Measurements from ENCODE around the gene LRRN4.

DNA sequence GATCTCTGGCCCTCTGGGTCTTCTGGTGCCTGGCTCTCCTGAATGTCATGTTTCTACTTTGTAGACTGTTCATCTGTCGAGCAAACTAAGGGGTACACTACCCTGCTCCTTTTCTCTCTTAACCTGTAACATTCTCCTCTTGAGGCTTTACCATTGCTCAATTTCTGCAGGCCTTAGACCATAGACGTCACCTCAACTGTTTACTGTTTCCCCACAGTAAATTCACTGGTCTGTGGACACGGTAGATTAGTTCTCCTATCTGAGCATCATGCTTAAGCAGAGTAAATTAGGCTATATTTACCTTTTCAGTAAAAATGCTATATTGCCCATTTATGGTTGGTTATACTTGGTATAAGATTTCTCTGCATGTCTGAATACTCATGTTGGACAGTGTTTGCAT, 62.9 kb downstream of the LRRN4 start:
- TF ChIP-seq POLR2A (IDR thresholded peaks at IDR 0.05), result no peak
- TF ChIP-seq, protein P1, sequence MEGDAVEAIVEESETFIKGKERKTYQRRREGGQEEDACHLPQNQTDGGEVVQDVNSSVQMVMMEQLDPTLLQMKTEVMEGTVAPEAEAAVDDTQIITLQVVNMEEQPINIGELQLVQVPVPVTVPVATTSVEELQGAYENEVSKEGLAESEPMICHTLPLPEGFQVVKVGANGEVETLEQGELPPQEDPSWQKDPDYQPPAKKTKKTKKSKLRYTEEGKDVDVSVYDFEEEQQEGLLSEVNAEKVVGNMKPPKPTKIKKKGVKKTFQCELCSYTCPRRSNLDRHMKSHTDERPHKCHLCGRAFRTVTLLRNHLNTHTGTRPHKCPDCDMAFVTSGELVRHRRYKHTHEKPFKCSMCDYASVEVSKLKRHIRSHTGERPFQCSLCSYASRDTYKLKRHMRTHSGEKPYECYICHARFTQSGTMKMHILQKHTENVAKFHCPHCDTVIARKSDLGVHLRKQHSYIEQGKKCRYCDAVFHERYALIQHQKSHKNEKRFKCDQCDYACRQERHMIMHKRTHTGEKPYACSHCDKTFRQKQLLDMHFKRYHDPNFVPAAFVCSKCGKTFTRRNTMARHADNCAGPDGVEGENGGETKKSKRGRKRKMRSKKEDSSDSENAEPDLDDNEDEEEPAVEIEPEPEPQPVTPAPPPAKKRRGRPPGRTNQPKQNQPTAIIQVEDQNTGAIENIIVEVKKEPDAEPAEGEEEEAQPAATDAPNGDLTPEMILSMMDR (IDR thresholded peaks at IDR 0.05), result no peak

Measured in lower leg skin (tissue), 3 donors.